ENCODE data around the gene DHCR7. TPM values are rescaled to one million over a fixed set of nuclear protein-coding genes. Genes with fewer than 3 reads are reported as not detected.

DHCR7 gene
- total RNA-seq, 2 experiments from 2014 or later: 66.4 to 68.9 TPM

- intact Hi-C loops (cut with micrococcal nuclease): no loop called here
- Mint-ChIP-seq H3K36me3 (ENCODE audit: low read depth) (peaks cover 61% of the 10 kb centered on the region), H3K4me3 (no peak overlapping the region), H3K27me3 (no peaks in the 10 kb centered on the region), H3K4me1 (ENCODE audit: low read depth) (peaks cover 32% of the 10 kb centered on the region), H3K27ac (no peak overlapping the region), H3K9me3 (no peaks in the 10 kb centered on the region)
- ATAC-seq (no peak), DNase-seq (no peak)
- TF ChIP-seq CTCF (IDR thresholded peaks at IDR 0.05): no peak
- CTCF ChIA-PET: no interaction called here
- POLR2A ChIA-PET: no interaction called here
These were observed 8.1 kb upstream of the DHCR7 start for GRCh38 chr11:71456294-71456693.

- H3K9me3 Mint-ChIP-seq: no peaks in the 10 kb centered on the region
- intact Hi-C loops (cut with micrococcal nuclease): no loop called here
- no peak for ATAC-seq
- ChIA-PET CTCF (interaction anchor here (0.8 kb wide), 1 partner anchor 109 kb away, joined by 3 read pairs; no protein-coding TSS in a partner anchor), POLR2A (interaction anchor here (2.0 kb wide), 1 partner anchor 17 kb away, joined by 4 read pairs; no protein-coding TSS in a partner anchor)
- peak overlapping the region; percentile 34 for H3K27ac Mint-ChIP-seq
- H3K4me3 Mint-ChIP-seq: peak overlapping the region; percentile 91
- DNase-seq: peak; percentile 32
- H3K27me3 Mint-ChIP-seq: no peaks in the 10 kb centered on the region
- peaks cover 56% of the 10 kb centered on the region for H3K36me3 Mint-ChIP-seq (ENCODE audit: low read depth)
- peaks cover 44% of the 10 kb centered on the region for H3K4me1 Mint-ChIP-seq (ENCODE audit: low read depth)
- TF ChIP-seq CTCF (IDR thresholded peaks at IDR 0.05): no peak
These were observed 6.4 kb upstream of the DHCR7 start for GRCh38 chr11:71454470-71455113.

GRCh38 chr11:71453918-71454304 lies 5.7 kb upstream of the DHCR7 start:
- peak overlapping the region; percentile 81 for H3K27ac Mint-ChIP-seq
- no peaks in the 10 kb centered on the region for H3K27me3 Mint-ChIP-seq

GRCh38 chr11:71453037-71453917 lies 5.1 kb upstream of the DHCR7 start, which contains the start of gene NADSYN1:
Gene NADSYN1 (plus strand): TSS chr11:71453203. CDS start chr11:71453297, 94 bp downstream.
- no peaks in the 10 kb centered on the region for H3K27me3 Mint-ChIP-seq
- CTCF ChIA-PET: interaction anchor here (1.0 kb wide), 1 partner anchor 33 kb away, joined by 3 read pairs; no protein-coding TSS in a partner anchor
- TF ChIP-seq CTCF (IDR thresholded peaks at IDR 0.05): no peak
- POLR2A ChIA-PET: interaction anchor here (1.0 to 2.0 kb wide), 2 partner anchors 11 to 16 kb away, joined by 4 read pairs; no protein-coding TSS in a partner anchor
- intact Hi-C loops (cut with micrococcal nuclease): no loop called here
- ATAC-seq (peak; percentile 73), DNase-seq (peak; percentile 96)
- peak within 1 kb of the TSS; percentile 91 for H3K4me3 Mint-ChIP-seq
- peaks cover 44% of the 10 kb centered on the region for H3K4me1 Mint-ChIP-seq (ENCODE audit: low read depth)
- peaks cover 64% of the 10 kb centered on the region for H3K36me3 Mint-ChIP-seq (ENCODE audit: low read depth)
- no peaks in the 10 kb centered on the region for H3K9me3 Mint-ChIP-seq
- peak within 1 kb of the TSS; percentile 92 for H3K27ac Mint-ChIP-seq

More at GRCh38 chr11:71453918-71454304, 5.7 kb upstream of the DHCR7 start:
- ChIA-PET POLR2A (interaction anchor here (2.0 kb wide), 1 partner anchor 16 kb away, joined by 4 read pairs; no protein-coding TSS in a partner anchor), CTCF (interaction anchor here (0.8 kb wide), 1 partner anchor 109 kb away, joined by 3 read pairs; no protein-coding TSS in a partner anchor)
- peak overlapping the region; percentile 91 for H3K4me3 Mint-ChIP-seq
- no peak for DNase-seq
- no peak for TF ChIP-seq CTCF (IDR thresholded peaks at IDR 0.05)
- ATAC-seq: no peak
- H3K9me3 Mint-ChIP-seq: no peaks in the 10 kb centered on the region
- peaks cover 44% of the 10 kb centered on the region for H3K4me1 Mint-ChIP-seq (ENCODE audit: low read depth)
- intact Hi-C loops (cut with micrococcal nuclease): no loop called here
- peaks cover 60% of the 10 kb centered on the region for H3K36me3 Mint-ChIP-seq (ENCODE audit: low read depth)
